Activated naive CD8-positive, alpha-beta T cell treated with anti-CD3 and anti-CD28 coated beads for 36 hours (primary cell): ENCODE measurements around the gene PCDHB6. TPM values are rescaled to one million over a fixed set of nuclear protein-coding genes. Genes with fewer than 3 reads are reported as not detected.
"Not testable (repeated sequence)": the region's sequence is repeated elsewhere in the genome, so short reads cannot be mapped to it uniquely, and the experiment has no call there.

Experiments used
- DNase-seq: peaks from one replicate; pipeline ENCODE4 v3.0.0; 2021
- H3K27ac Mint-ChIP-seq: one replicate; pipeline ENCODE4 v1.8.0; 2022; ENCODE audit warnings: mild to moderate bottlenecking, moderate library complexity, mixed read lengths
- H3K27me3 Mint-ChIP-seq: one replicate; pipeline ENCODE4 v1.8.0; 2022; ENCODE audit warnings: mild to moderate bottlenecking, mixed read lengths
- H3K36me3 Mint-ChIP-seq: one replicate; pipeline ENCODE4 v1.8.0; 2021; ENCODE audit warnings: mild to moderate bottlenecking, mixed read lengths
- H3K4me1 Mint-ChIP-seq: one replicate; pipeline ENCODE4 v1.8.0; 2021; ENCODE audit warnings: mixed read lengths
- H3K4me3 Mint-ChIP-seq: one replicate; pipeline ENCODE4 v1.8.0; 2022; ENCODE audit warnings: mild to moderate bottlenecking, moderate library complexity, mixed read lengths
- H3K9me3 Mint-ChIP-seq: one replicate; pipeline ENCODE4 v1.8.0; 2022; ENCODE audit warnings: mixed read lengths
- total RNA-seq, 2 experiments: library from RNA; stranded (reverse); gene quantifications; one replicate each; pipeline ENCODE4 v1.2.3, GENCODE V29; 2021

Gene PCDHB6
- total RNA-seq, 2 experiments from 2014 or later = not detected

- DNase-seq = no peak
- Mint-ChIP-seq H3K27me3 (peaks cover 57% of the 10 kb centered on the region), H3K36me3 (peaks cover 9% of the 10 kb centered on the region), H3K4me1 (peaks cover 3% of the 10 kb centered on the region), H3K4me3 (no peak within 1 kb of the TSS), H3K9me3 (peaks cover 38% of the 10 kb centered on the region), H3K27ac (no peak within 1 kb of the TSS)
Observed at GRCh38 chr5:141182248-141182647, 32.4 kb downstream of the PCDHB6 start, which contains the start of gene PCDHB16. Gene PCDHB16, plus strand, starts transcription at chr5:141182387. Its CDS starts 173 bp downstream, at chr5:141182560.

GRCh38 chr5:141184117-141184855 is 34.4 kb downstream of the PCDHB6 start:
- not testable (repeated sequence) for H3K4me3 Mint-ChIP-seq, DNase-seq, H3K4me1 Mint-ChIP-seq
- H3K36me3 Mint-ChIP-seq = peaks cover 18% of the 10 kb centered on the region
- H3K27ac Mint-ChIP-seq = peak overlapping the region; percentile 42
- peaks cover 72% of the 10 kb centered on the region for H3K27me3 Mint-ChIP-seq
- H3K9me3 Mint-ChIP-seq = peaks cover 46% of the 10 kb centered on the region

GRCh38 chr5:141186897-141187512 is 37.1 kb downstream of the PCDHB6 start, which contains the start of gene PCDHB9:
Gene PCDHB9, plus strand, starts transcription at chr5:141187161. Its CDS starts 158 bp downstream, at chr5:141187319.
- Mint-ChIP-seq H3K9me3 (peaks cover 44% of the 10 kb centered on the region), H3K4me1 (peaks cover 3% of the 10 kb centered on the region), H3K36me3 (peaks cover 19% of the 10 kb centered on the region), H3K27ac (no peak within 1 kb of the TSS), H3K27me3 (peaks cover 85% of the 10 kb centered on the region), H3K4me3 (no peak within 1 kb of the TSS)
- DNase-seq = no peak

GRCh38 chr5:141188682-141189081 is 38.8 kb downstream of the PCDHB6 start:
- not testable (repeated sequence) for DNase-seq, H3K27ac Mint-ChIP-seq
- peaks cover 83% of the 10 kb centered on the region for H3K27me3 Mint-ChIP-seq

GRCh38 chr5:141189131-141189530 is 39.3 kb downstream of the PCDHB6 start:
- peaks cover 37% of the 10 kb centered on the region for H3K9me3 Mint-ChIP-seq
- not testable (repeated sequence) for H3K4me3 Mint-ChIP-seq, DNase-seq, H3K27ac Mint-ChIP-seq, H3K4me1 Mint-ChIP-seq
- peaks cover 84% of the 10 kb centered on the region for H3K27me3 Mint-ChIP-seq
- peaks cover 19% of the 10 kb centered on the region for H3K36me3 Mint-ChIP-seq

More at GRCh38 chr5:141188682-141189081, 38.8 kb downstream of the PCDHB6 start:
- Mint-ChIP-seq H3K9me3 (peaks cover 37% of the 10 kb centered on the region), H3K36me3 (peaks cover 18% of the 10 kb centered on the region)
- not testable (repeated sequence) for H3K4me3 Mint-ChIP-seq, H3K4me1 Mint-ChIP-seq

- H3K27ac Mint-ChIP-seq = no peak within 1 kb of the TSS
- H3K4me3 Mint-ChIP-seq = no peak within 1 kb of the TSS
- H3K27me3 Mint-ChIP-seq = peaks cover 70% of the 10 kb centered on the region
- no peak for DNase-seq
- peaks cover 37% of the 10 kb centered on the region for H3K9me3 Mint-ChIP-seq
- no peaks in the 10 kb centered on the region for H3K4me1 Mint-ChIP-seq
- H3K36me3 Mint-ChIP-seq = peaks cover 20% of the 10 kb centered on the region
Observed at GRCh38 chr5:141192110-141192725, 42.4 kb downstream of the PCDHB6 start, which contains the start of gene PCDHB10. Gene PCDHB10, plus strand, starts transcription at chr5:141192353. Its CDS starts 200 bp downstream, at chr5:141192553.

GRCh38 chr5:141194332-141194731 is 44.5 kb downstream of the PCDHB6 start:
- not testable (repeated sequence) for H3K27ac Mint-ChIP-seq, DNase-seq, H3K4me3 Mint-ChIP-seq, H3K4me1 Mint-ChIP-seq
- H3K36me3 Mint-ChIP-seq = peaks cover 14% of the 10 kb centered on the region
- peaks cover 41% of the 10 kb centered on the region for H3K9me3 Mint-ChIP-seq
- H3K27me3 Mint-ChIP-seq = peaks cover 69% of the 10 kb centered on the region

GRCh38 chr5:141196363-141196762 is 46.5 kb downstream of the PCDHB6 start:
- Mint-ChIP-seq H3K27ac (no peak overlapping the region), H3K4me1 (no peaks in the 10 kb centered on the region), H3K36me3 (peaks cover 20% of the 10 kb centered on the region), H3K9me3 (peaks cover 49% of the 10 kb centered on the region), H3K27me3 (peaks cover 67% of the 10 kb centered on the region), H3K4me3 (no peak overlapping the region)
- DNase-seq = no peak

GRCh38 chr5:141199359-141200235 is 49.7 kb downstream of the PCDHB6 start, which contains the start of gene PCDHB11:
Gene PCDHB11, plus strand, starts transcription at chr5:141199627. Its CDS starts 148 bp downstream, at chr5:141199775.
- Mint-ChIP-seq H3K36me3 (peaks cover 18% of the 10 kb centered on the region), H3K4me1 (no peaks in the 10 kb centered on the region), H3K27ac (no peak within 1 kb of the TSS), H3K27me3 (peaks cover 62% of the 10 kb centered on the region), H3K4me3 (no peak within 1 kb of the TSS), H3K9me3 (peaks cover 44% of the 10 kb centered on the region)
- no peak for DNase-seq

GRCh38 chr5:141201126-141201525 is 51.3 kb downstream of the PCDHB6 start:
- not testable (repeated sequence) for H3K4me1 Mint-ChIP-seq, DNase-seq, H3K27ac Mint-ChIP-seq, H3K4me3 Mint-ChIP-seq
- peaks cover 16% of the 10 kb centered on the region for H3K36me3 Mint-ChIP-seq
- peaks cover 63% of the 10 kb centered on the region for H3K27me3 Mint-ChIP-seq
- H3K9me3 Mint-ChIP-seq = peaks cover 38% of the 10 kb centered on the region

GRCh38 chr5:141201646-141202045 is 51.8 kb downstream of the PCDHB6 start:
- H3K4me1 Mint-ChIP-seq = not testable (repeated sequence)

More at GRCh38 chr5:141201646-141202045, 51.8 kb downstream of the PCDHB6 start:
- H3K4me3 Mint-ChIP-seq, H3K27ac Mint-ChIP-seq, DNase-seq: not testable (repeated sequence)
- Mint-ChIP-seq H3K9me3 (peaks cover 33% of the 10 kb centered on the region), H3K27me3 (peaks cover 64% of the 10 kb centered on the region), H3K36me3 (peaks cover 14% of the 10 kb centered on the region)
